GM12864 (cell line): ENCODE results near the gene DCD.
"Not testable (repeated sequence)": the region's sequence is repeated elsewhere in the genome, so short reads cannot be mapped to it uniquely, and the experiment has no call there.

Experiments
- DNase-seq: peaks from one replicate; pipeline ENCODE4 v3.0.0-alpha.2; 2011; ENCODE audit warnings: low read depth
- H3K4me3 ChIP-seq: 2 replicates; pipeline ENCODE4 v1.5.1; 2011; ENCODE audit warnings: mild to moderate bottlenecking, low read depth, low read length, control low read depth
- TF ChIP-seq, protein P1 (sequence below): IDR thresholded peaks from 2 replicates; pipeline ENCODE4 v1.5.1; 2011; ENCODE audit warnings: low read depth, mild to moderate bottlenecking, moderate library complexity, low read length, control low read depth, inconsistent platforms; ENCODE audit errors: missing control alignments

DCD gene

DNA sequence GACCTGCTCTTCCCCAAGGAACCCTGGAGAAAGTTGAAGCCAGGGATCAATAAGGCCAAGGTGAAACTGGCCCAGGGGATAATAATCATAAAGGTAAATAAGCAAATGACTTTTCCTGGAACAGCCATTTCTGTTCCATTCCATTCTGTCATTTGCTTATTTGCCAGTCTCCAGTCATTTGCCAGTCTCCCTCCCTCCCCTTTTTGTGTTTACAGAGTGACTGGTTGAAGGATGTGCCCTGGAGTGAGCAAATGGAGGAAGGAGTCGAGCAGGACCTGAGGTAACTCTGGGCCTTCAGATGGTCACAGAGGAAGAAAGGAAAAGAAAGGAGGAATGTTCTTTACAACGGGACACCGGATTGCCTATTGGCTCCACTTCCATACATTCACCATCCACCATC, 17.8 kb upstream of the DCD start:
- TF ChIP-seq, protein P1, sequence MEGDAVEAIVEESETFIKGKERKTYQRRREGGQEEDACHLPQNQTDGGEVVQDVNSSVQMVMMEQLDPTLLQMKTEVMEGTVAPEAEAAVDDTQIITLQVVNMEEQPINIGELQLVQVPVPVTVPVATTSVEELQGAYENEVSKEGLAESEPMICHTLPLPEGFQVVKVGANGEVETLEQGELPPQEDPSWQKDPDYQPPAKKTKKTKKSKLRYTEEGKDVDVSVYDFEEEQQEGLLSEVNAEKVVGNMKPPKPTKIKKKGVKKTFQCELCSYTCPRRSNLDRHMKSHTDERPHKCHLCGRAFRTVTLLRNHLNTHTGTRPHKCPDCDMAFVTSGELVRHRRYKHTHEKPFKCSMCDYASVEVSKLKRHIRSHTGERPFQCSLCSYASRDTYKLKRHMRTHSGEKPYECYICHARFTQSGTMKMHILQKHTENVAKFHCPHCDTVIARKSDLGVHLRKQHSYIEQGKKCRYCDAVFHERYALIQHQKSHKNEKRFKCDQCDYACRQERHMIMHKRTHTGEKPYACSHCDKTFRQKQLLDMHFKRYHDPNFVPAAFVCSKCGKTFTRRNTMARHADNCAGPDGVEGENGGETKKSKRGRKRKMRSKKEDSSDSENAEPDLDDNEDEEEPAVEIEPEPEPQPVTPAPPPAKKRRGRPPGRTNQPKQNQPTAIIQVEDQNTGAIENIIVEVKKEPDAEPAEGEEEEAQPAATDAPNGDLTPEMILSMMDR: no peak
- no peak for DNase-seq
- H3K4me3 ChIP-seq: no peak overlapping the region

DNA sequence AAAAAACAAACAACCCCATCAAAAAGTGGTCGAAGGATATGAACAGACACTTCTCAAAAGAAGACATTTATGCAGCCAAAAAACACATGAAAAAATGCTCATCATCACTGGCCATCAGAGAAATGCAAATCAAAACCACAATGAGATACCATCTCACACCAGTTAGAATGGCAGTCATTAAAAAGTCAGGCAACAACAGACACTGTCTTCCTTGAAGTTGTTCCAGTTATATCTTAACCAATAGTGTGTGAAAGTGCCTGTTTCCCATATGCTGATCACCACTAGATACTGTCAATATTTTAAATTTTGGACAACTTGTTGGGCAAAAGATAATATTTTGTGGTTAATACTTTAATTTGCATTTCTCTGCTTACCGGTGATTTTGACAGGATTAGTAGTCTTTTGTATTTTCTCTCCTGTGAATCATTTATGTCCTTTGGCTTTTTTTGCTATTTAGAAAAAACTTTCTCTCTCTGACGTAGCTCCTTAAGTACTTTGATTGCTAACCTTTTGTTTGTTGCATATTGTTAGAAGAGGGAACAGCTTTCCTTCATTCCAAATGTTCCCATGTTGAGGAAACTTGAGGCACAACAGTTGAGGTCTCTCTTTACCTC, 17.0 kb upstream of the DCD start:
- H3K4me3 ChIP-seq, DNase-seq: not testable (repeated sequence)

DNA sequence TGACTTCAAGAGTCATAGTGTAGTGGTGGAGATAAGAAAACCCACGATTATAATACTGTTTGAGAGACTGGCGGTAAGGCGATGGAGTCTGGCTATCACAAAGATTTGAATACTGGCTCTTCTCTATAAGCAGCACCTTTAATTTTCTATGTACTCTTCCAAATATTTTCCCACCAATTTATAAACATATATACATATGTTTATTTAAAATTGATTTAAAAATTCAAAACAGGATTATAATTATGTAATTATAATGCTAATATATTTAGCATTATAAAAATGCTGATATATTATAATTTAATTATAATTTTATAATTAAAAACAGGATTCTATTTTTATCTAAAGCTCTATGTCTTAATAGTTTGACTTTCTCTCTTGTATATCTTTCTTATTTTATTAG, 15.4 kb upstream of the DCD start:
- TF ChIP-seq, protein P1: no peak
- no peak for DNase-seq
- no peak overlapping the region for H3K4me3 ChIP-seq

DNA sequence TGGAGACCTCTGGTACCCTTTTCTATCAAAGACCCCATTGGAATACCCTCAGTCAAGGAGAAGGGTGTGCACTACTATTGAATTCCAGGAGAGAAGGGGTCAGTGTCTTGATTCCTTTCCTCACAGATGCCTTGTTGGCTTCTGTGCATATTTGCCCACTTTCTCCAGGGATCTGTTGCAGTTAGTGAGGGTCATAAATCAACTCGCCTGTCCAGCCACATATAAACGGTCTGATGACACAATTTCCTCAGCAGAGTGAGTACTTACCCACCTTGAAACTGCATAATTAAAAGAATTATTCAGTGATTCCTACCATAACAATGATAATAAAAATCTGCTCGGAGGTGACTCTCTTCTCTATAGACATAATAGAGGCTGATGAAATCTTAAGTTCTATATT, 13.9 kb upstream of the DCD start:
- no peak for DNase-seq

DNA sequence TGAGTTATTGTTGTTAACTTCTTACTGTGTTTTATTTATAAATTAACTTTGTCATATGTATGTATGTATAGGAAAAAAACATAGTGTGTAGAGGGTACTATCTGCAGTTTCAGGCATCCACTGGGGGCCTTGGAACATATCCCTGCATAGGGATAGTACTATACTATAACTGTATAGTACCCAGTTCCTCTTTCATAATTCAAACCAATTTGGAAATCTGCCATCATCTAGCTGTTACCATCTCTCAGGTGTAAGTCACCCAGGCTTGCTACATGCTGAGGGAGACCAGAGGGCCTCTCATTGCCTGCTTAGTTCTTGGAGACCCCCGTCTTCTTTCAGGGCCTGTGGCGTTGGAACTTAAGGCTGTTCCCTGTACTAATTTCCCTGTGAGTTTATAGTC, 12.9 kb upstream of the DCD start:
- DNase-seq: no peak
- H3K4me3 ChIP-seq: no peak overlapping the region
- TF ChIP-seq, protein P1: no peak

More for the DNA sequence above, 13.9 kb upstream of the DCD start:
- TF ChIP-seq, protein P1: no peak
- H3K4me3 ChIP-seq: no peak overlapping the region

DNA sequence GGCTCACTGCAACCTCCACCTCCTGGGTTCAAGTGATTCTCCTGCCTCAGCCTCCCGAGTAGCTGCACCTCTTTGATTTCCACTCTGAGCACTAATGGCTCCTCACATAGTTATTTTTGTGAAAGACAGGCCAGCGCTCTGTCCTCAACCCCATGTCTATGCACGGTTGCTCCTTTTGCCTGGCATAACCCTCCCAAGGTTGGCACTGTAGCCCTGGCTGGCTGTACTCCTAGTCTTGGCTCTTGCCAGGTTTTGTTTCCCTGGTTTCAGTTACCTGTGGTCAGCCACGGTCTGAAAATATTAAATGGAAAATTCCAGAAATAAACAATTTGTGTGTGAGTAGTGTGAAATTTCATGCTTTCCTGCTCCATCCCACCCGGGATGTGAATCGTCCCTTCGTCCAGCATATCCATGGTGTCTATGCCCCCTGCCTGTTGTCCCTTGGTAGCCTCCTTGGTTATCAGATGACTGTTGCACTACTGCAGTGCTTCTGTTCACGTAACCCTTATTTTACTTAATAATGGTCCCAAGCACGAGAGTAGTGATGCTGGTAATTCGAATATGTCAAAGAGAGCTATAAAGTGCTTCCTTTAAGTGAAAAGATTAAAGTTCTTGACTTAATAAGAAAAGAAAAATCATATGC, 12.3 kb upstream of the DCD start:
- no peak overlapping the region for H3K4me3 ChIP-seq
- DNase-seq: no peak
- TF ChIP-seq, protein P1: no peak

DNA sequence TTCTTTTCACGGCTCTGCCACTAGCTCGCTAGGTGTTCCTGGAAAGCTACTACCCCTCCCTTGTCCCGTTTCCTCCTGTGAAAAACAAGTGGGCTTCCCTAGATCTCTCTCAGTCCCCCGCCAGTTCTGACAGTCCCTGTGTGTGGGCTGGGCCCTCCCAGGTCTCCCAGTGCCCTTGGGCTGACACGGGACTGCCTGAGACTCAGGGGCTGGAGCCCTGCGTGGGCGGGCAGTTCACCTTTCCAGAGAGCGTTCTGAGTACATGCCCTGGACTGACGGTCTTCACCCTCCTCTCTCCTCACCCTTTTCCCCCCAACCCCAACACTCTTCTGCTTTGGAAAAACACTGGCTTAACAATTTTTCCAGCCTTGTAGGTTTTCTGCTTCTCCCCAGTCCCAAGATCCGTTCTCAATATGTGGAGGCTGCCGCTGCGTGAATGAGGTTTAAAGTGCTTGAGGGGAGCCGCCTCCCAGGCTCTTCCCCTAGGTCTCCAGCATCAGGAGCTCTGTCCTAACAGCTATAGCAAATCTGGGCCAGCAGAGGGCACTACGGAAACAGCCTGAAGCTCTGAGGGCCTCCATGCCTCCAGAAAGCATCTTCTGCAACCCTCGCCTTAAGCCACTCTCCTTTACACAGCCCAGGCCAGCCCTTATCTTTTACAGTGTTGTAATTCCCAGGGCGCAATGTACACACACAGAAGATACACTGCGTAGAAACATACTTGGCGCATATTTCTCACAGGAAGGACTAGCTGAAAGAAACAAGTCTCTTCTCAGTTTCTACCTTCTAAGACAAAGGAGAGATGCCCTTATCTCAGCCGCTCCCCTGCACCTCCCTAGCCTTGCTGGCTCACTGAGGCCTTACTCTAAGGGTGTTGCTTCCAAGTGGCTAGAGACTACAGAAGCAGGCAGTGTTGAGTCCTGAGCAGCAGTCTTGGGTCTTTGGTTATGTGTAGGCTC, 10.4 kb upstream of the DCD start:
- H3K4me3 ChIP-seq: no peak overlapping the region
- DNase-seq: peak; percentile 5
- TF ChIP-seq, protein P1: peak; percentile 81
